Psoas muscle (tissue), 8 donors: Measurements from ENCODE around the gene ZFHX3. TPM values are rescaled to one million over a fixed set of nuclear protein-coding genes. Genes with fewer than 3 reads are reported as not detected.

Experiments used
- ATAC-seq, 4 donors: fragments of 200-7000 bp; cut with Tn5 transposase; one replicate each; pipeline ENCODE4 v1.9.1; 2020; ENCODE audit warnings: moderate library complexity in 3 of 4, mild to moderate bottlenecking in 2 of 4
- DNase-seq, 2 donors: peaks; one replicate each; pipeline ENCODE4 v3.0.0-alpha.2; 2020
- H3K27ac ChIP-seq: fragments of 200-600 bp; one replicate; pipeline ENCODE4 v1.8.0; 2022
- H3K27me3 ChIP-seq, 3 donors: fragments of 200-600 bp in 1 of 3; one replicate each; pipeline versions ENCODE4 v1.6.1 to v1.8.0; 2013 to 2022; ENCODE audit warnings: low read length in 2 of 3, mild to moderate bottlenecking in 2 of 3, moderate library complexity in 1 of 3; ENCODE audit not compliant: insufficient read depth in 3 of 3
- H3K36me3 ChIP-seq, 2 donors: fragments of 200-600 bp in 1 of 2; one replicate each; pipeline versions ENCODE4 v1.6.1 to v1.8.0; 2013 to 2022; ENCODE audit warnings: low read depth in 1 of 2, mild to moderate bottlenecking in 1 of 2, moderate library complexity in 1 of 2; ENCODE audit not compliant: insufficient read depth in 1 of 2
- H3K4me1 ChIP-seq: fragments of 200-600 bp; one replicate; pipeline ENCODE4 v1.8.0; 2022
- H3K4me3 ChIP-seq: fragments of 200-600 bp; one replicate; pipeline ENCODE4 v1.8.0; 2022; ENCODE audit warnings: mild to moderate bottlenecking
- H3K9me3 ChIP-seq: fragments of 200-600 bp; one replicate; pipeline ENCODE4 v1.8.0; 2022
- WGBS, 3 donors: extraction: QIAGEN DNeasy Blood & Tissue Kit; methylation state at CpG; one replicate each; pipeline versions ENCODE4 v1.1.6 to v1.1.7; 2013; 5-methylcytosine and 5-hydroxymethylcytosine counted together
- intact Hi-C, 2 donors: fragments of 100-400 bp; cut with DNase I; formaldehyde crosslinking; loops; one replicate each; pipeline versions ENCODE4 v1.11.0 to v1.14.2; 2022
- polyA plus RNA-seq, 3 donors: library from polyadenylated mRNA; stranded (reverse); fragments of 200-250 nt; gene quantifications; one replicate each; pipeline ENCODE4 v1.2.3, GENCODE V29; 2013
- total RNA-seq, 4 donors: library from RNA; stranded (reverse); fragmentation: NEBNext Ultra II Directional in 2 of 4; extraction: Animal tissue kit (Norgen Biotek cat#: 25700) in 2 of 4; gene quantifications; one replicate each; pipeline versions ENCODE4 v1.2.1 to v1.2.4, GENCODE V29; 2021 to 2023
- TF ChIP-seq, protein P1 (sequence below): fragments of 200-600 bp; IDR thresholded peaks from one replicate; pipeline ENCODE4 v1.8.0; 2022; ENCODE audit warnings: antibody characterized with exemption
- donor health status: healthy with polysubstance abuse.
- donor health status: DM: no; HTN: no; CAD: no; lungs with moderate emphysema.
- donor health status: Bipolar disorder and iron deficiency.
- donor health status: healthy.
- donor health status: DM: yes; HTN: yes; CAD: no.
- donor health status: DM: no; HTN: no; CAD: no.
- donor health status: DM: no; HTN: no; CAD: no.
- donor health status: DM: yes; HTN: yes; CAD: no.

ZFHX3 gene
- total and polyA plus RNA-seq, 7 donors: 3.3 to 36.9 (median 11.5) TPM

GRCh38 chr16:72834499-72834898 lies 213.4 kb downstream of the ZFHX3 start:
- ATAC-seq (peak in 2 of 4 donors; percentile 26 to 29), DNase-seq (no peak)
- intact Hi-C loops: loop anchor here (5.0 to 10.0 kb wide), 3 partner anchors 213 to 1120 kb away; partner anchors contain the start of gene ZFHX3 (in 1 of the 2)
- no peak overlapping the region for H3K4me3 ChIP-seq
- no peaks in the 10 kb centered on the region for H3K9me3 ChIP-seq
- peak overlapping the region; percentile 30 for H3K27ac ChIP-seq
- 63 to 87% (median 67%) methylated on average over 9 of the region's 9 CpGs for WGBS, 3 donors
- no peaks in the 10 kb centered on the region for H3K27me3 ChIP-seq
- peaks cover 0 to 2% of the 10 kb centered on the region in 2 donors for H3K36me3 ChIP-seq
- H3K4me1 ChIP-seq: peaks cover 6% of the 10 kb centered on the region
- TF ChIP-seq, protein P1, sequence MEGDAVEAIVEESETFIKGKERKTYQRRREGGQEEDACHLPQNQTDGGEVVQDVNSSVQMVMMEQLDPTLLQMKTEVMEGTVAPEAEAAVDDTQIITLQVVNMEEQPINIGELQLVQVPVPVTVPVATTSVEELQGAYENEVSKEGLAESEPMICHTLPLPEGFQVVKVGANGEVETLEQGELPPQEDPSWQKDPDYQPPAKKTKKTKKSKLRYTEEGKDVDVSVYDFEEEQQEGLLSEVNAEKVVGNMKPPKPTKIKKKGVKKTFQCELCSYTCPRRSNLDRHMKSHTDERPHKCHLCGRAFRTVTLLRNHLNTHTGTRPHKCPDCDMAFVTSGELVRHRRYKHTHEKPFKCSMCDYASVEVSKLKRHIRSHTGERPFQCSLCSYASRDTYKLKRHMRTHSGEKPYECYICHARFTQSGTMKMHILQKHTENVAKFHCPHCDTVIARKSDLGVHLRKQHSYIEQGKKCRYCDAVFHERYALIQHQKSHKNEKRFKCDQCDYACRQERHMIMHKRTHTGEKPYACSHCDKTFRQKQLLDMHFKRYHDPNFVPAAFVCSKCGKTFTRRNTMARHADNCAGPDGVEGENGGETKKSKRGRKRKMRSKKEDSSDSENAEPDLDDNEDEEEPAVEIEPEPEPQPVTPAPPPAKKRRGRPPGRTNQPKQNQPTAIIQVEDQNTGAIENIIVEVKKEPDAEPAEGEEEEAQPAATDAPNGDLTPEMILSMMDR: no peak

- no peaks in the 10 kb centered on the region for H3K9me3 ChIP-seq
- DNase-seq (no peak), ATAC-seq (no peak)
- TF ChIP-seq, protein P1: no peak
- H3K4me3 ChIP-seq: no peak overlapping the region
- H3K36me3 ChIP-seq: peaks cover 0 to 7% of the 10 kb centered on the region in 2 donors
- no peak overlapping the region for H3K27ac ChIP-seq
- peaks cover 6% of the 10 kb centered on the region for H3K4me1 ChIP-seq
- H3K27me3 ChIP-seq: no peaks in the 10 kb centered on the region
- WGBS, 3 donors: 94 to 100% (median 100%) methylated on average over 2 of the region's 2 CpGs
- intact Hi-C loops: loop anchor here (5.0 to 10.0 kb wide), 3 partner anchors 213 to 1121 kb away; partner anchors contain the start of gene ZFHX3 (in 1 of the 2)
Measured at GRCh38 chr16:72833969-72834368, 214.0 kb downstream of the ZFHX3 start.

GRCh38 chr16:72833482-72833881 lies 214.4 kb downstream of the ZFHX3 start:
- H3K27me3 ChIP-seq: no peaks in the 10 kb centered on the region
- peaks cover 0 to 10% of the 10 kb centered on the region in 2 donors for H3K36me3 ChIP-seq
- peaks cover 6% of the 10 kb centered on the region for H3K4me1 ChIP-seq
- H3K4me3 ChIP-seq: no peak overlapping the region
- no peaks in the 10 kb centered on the region for H3K9me3 ChIP-seq
- TF ChIP-seq, protein P1: no peak
- DNase-seq (no peak), ATAC-seq (peak in 1 of 4 donors; percentile 10)
- peak overlapping the region; percentile 47 for H3K27ac ChIP-seq
- intact Hi-C loops: loop anchor here (5.0 to 10.0 kb wide), 3 partner anchors 214 to 1121 kb away; partner anchors contain the start of gene ZFHX3 (in 1 of the 2)
- 94 to 98% (median 95%) methylated on average over 3 of the region's 3 CpGs for WGBS, 3 donors

DNA sequence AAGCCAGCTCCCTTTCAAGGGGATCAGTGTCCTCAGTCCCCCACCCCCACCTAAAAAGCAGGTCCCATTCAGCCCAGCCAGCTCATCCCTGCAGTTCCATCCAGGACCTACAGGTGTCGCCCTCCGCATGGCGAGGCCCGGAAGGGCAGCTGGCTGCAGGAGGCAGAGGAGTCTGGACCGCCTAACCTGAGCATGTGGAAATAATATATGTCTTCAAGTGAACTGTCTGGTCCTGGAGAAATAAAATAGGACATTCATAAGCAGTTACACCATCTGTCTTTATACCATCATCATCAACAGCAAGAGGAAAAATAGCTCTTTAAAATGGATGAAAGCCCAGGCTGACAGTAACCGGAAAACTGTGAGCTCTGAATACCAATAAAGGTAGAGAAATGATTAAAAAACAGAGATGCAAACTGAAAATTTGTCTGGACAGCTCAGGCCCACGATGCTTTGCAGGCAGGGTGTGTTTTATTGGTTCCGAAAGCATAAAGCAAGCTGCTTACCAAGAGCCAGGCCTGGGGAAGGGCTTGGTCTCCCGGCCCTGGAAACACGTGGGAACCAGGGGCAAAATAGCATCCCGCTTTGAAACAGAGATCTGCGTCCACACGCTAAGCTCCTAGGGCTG lies 215.2 kb downstream of the ZFHX3 start:
- DNase-seq: peak; percentile 89 to 93
- TF ChIP-seq, protein P1: peak; percentile 96
- no peak overlapping the region for H3K4me3 ChIP-seq
- H3K4me1 ChIP-seq: peaks cover 9% of the 10 kb centered on the region
- ATAC-seq: peak; percentile 90 to 95 (median 93)
- 32 to 48% (median 36%) methylated on average over 13 of the region's 13 CpGs for WGBS, 3 donors
- peak overlapping the region; percentile 47 for H3K27ac ChIP-seq
- intact Hi-C loops: loop anchor here (1.0 to 10.0 kb wide), 4 partner anchors 215 to 1122 kb away; partner anchors contain the start of gene ZFHX3 (in 1 of the 2)
- H3K9me3 ChIP-seq: no peaks in the 10 kb centered on the region
- H3K36me3 ChIP-seq: peaks cover 0 to 14% of the 10 kb centered on the region in 2 donors
- no peaks in the 10 kb centered on the region for H3K27me3 ChIP-seq
